SH-SY5Y (cell line): ENCODE data around the gene TTF1.

Experiments used
- GATA2 ChIP-seq: IDR thresholded peaks from 2 replicates; pipeline ENCODE4 v1.6.1; 2011; ENCODE audit warnings: mild to moderate bottlenecking, low read depth, low read length
- GATA3 ChIP-seq: IDR thresholded peaks from 2 replicates; pipeline ENCODE4 v1.6.1; 2011; ENCODE audit warnings: low read depth, mild to moderate bottlenecking, low read length, moderate library complexity

DNA sequence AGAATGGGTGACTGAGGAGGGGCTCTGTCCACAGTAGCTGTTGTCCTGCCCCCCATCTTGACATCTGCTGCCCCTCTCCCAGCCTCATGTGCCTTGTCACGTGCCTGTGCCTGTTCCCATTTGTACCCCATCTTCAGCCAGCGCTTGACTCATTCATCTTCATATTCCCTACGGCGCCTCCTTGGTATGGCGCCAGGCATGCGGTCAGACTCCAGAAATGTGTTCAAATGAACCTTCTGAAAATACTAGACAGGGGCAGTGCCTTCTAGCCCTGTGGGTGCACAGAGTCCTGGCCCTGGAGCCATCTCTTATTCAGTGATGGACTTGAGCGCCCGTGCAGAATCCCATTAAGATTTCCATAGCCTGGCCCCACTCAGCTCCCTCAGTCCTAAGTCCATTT lies 49.6 kb upstream of the TTF1 start:
- TF ChIP-seq GATA2: no peak
- no peak for TF ChIP-seq GATA3
